ENCODE results near the gene IFNA10. TPM values are rescaled to one million over a fixed set of nuclear protein-coding genes. Genes with fewer than 3 reads are reported as not detected.
A peak's percentile ranks its signal among the peaks of the same experiment; 100 is the strongest.
"Not testable (repeated sequence)": the region's sequence is repeated elsewhere in the genome, so short reads cannot be mapped to it uniquely, and the experiment has no call there.

IFNA10 gene
- total RNA-seq (2021) = not detected in 2 replicates
- not detected for Bru-seq, nascent RNA
- not detected for BruChase-seq, experiment 1, labeled RNA remaining after a 2-hour chase
- BruChase-seq, experiment 2, labeled RNA remaining after a 6-hour chase = not detected
- long read RNA-seq = 0 reads

DNA sequence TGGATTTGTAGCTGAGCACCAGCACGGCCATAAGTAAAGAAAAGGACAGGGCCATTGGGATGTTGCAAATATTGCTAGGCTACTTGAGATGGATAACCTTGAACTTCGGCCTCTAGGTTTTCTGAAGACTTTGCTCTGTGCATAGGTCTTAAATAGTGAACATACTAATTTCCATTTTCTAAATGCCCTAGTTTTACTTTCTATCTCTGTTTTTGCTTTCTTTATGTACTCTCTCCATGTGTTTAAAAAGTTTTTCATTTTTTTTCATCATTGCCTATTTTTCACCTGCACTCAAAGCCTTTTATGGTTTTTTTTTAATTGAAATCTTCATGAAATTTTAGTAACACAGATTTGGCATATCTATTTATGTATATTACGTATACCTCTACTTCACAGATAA is at the start of gene IFNA10:
Gene IFNA10 (minus strand): TSS at position 101 of the 400 bp plus-strand sequence. CDS start 46 bp downstream, at position 55.
- BruUV-seq (replicated peaks); CTCF ChIA-PET; H3K36me3 ChIP-seq (ENCODE audit: insufficient read depth, low read length, poor library complexity, severe bottlenecking); intact Hi-C loops (cut with micrococcal nuclease; ENCODE audit: unreplicated experiment); H3K27ac ChIP-seq (ENCODE audit: low read depth, low read length, poor library complexity, severe bottlenecking); POLR2A ChIA-PET (ENCODE audit: low non-redundant PET); H3K4me3 ChIP-seq (ENCODE audit: low read depth, low read length, poor library complexity, severe bottlenecking); H3K4me1 ChIP-seq (ENCODE audit: insufficient read depth, low read length, poor library complexity, severe bottlenecking); DNase-seq (ENCODE audit: low spot score); H3K27me3 ChIP-seq (replicated peaks; ENCODE audit: insufficient read depth, low read depth, low read length, poor library complexity); H3K9me3 ChIP-seq (ENCODE audit: low read depth, low read length, poor library complexity, severe bottlenecking): not testable (repeated sequence)

DNA sequence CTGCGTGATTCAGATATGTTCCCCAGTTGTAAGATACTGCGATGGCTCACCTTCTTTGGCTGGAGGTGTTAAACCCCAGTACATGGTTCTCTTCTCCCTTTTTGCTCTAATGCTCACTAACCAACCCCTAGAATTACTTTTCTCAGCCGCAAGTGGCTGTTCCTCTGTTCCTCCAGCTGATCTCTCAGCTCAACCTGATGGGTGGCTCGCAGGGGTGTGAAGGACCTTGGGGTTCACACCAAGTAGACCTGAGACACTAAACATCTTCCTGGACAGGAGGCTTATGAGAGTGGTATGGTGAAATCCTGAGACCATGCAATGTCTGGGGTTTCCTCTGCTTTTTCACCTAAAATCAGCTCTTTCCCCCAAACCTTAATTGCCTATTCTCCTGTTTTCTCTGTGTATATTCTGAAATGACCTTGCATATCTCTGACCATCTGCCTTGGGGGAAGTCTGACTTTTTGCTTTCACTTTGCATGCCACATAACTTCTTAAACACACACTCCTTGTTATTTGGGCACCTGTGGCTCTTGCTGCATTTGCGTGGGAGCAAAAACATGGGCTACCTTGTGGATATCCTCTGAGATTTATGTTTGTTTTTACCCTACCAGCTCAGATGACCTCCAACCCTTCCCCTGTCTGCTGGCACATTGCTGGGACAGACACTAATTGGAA is 48.7 kb upstream of the IFNA10 start:
- no peaks in the 10 kb centered on the region for H3K36me3 ChIP-seq (ENCODE audit: insufficient read depth, low read length, poor library complexity, severe bottlenecking)
- no peak overlapping the region for H3K27ac ChIP-seq (ENCODE audit: low read depth, low read length, poor library complexity, severe bottlenecking)
- intact Hi-C loops (cut with micrococcal nuclease; ENCODE audit: unreplicated experiment) = no loop called here
- peaks cover 13% of the 10 kb centered on the region for H3K27me3 ChIP-seq (replicated peaks; ENCODE audit: insufficient read depth, low read depth, low read length, poor library complexity)
- ChIA-PET POLR2A (ENCODE audit: low non-redundant PET) (no interaction called here), CTCF (no interaction called here)
- no peak for DNase-seq (ENCODE audit: low spot score)
- H3K4me1 ChIP-seq (ENCODE audit: insufficient read depth, low read length, poor library complexity, severe bottlenecking) = no peaks in the 10 kb centered on the region
- no peak overlapping the region for H3K4me3 ChIP-seq (ENCODE audit: low read depth, low read length, poor library complexity, severe bottlenecking)
- TF ChIP-seq, protein P1, sequence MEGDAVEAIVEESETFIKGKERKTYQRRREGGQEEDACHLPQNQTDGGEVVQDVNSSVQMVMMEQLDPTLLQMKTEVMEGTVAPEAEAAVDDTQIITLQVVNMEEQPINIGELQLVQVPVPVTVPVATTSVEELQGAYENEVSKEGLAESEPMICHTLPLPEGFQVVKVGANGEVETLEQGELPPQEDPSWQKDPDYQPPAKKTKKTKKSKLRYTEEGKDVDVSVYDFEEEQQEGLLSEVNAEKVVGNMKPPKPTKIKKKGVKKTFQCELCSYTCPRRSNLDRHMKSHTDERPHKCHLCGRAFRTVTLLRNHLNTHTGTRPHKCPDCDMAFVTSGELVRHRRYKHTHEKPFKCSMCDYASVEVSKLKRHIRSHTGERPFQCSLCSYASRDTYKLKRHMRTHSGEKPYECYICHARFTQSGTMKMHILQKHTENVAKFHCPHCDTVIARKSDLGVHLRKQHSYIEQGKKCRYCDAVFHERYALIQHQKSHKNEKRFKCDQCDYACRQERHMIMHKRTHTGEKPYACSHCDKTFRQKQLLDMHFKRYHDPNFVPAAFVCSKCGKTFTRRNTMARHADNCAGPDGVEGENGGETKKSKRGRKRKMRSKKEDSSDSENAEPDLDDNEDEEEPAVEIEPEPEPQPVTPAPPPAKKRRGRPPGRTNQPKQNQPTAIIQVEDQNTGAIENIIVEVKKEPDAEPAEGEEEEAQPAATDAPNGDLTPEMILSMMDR (conservative IDR thresholded peaks at IDR 0.05; ENCODE audit: low read depth, low read length) = no peak
- no peak for TF ChIP-seq EZH2 (IDR thresholded peaks at IDR 0.05; ENCODE audit: borderline replicate concordance, low read depth, low read length, poor library complexity, severe bottlenecking)
- no peaks in the 10 kb centered on the region for H3K9me3 ChIP-seq (ENCODE audit: low read depth, low read length, poor library complexity, severe bottlenecking)
- BruUV-seq (replicated peaks) = no TSS peak

DNA sequence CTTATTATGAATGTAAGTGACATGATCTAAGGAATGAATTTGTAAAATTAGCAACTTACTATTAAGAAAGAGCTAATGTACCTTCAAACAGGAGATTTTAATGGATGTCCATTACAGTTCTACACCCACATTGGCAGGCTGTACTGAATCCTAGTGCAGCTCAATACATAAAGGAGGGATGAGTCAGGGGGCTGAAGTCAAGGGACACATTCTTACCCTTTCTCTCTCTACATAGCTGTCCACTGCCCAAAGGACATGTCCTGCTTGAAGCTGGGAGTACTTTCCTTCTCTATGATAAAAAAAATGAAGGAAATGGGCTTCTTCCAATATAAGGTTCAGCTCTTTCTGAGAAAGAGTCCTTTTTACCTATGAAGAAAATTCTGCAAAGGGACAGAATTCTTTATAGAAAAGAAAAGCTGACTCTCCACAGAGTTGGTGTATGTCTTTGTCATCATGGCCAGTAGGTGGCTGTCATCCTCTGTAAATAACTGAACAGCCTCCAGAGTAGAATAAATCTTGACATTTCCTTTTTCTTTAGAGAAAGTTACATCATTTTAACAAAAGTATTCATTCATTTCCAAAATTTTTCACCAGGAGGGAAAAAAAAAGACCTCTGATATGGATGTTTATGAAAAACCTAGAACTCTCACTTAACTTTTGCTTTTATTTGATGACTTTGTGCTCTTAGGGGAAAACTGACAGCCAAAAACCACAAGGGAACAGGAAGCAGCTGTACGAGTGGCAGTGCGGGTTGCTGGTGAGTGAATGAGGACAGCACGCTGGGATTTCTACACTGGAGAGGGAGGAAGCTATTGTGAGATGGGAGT is 46.0 kb upstream of the IFNA10 start:
- BruUV-seq (replicated peaks) = no TSS peak
- H3K4me3 ChIP-seq (ENCODE audit: low read depth, low read length, poor library complexity, severe bottlenecking) = no peak overlapping the region
- TF ChIP-seq, protein P1 (conservative IDR thresholded peaks at IDR 0.05; ENCODE audit: low read depth, low read length) = peak; percentile 51
- TF ChIP-seq EZH2 (IDR thresholded peaks at IDR 0.05; ENCODE audit: borderline replicate concordance, low read depth, low read length, poor library complexity, severe bottlenecking) = no peak
- no peaks in the 10 kb centered on the region for H3K36me3 ChIP-seq (ENCODE audit: insufficient read depth, low read length, poor library complexity, severe bottlenecking)
- no peaks in the 10 kb centered on the region for H3K9me3 ChIP-seq (ENCODE audit: low read depth, low read length, poor library complexity, severe bottlenecking)
- peaks cover 21% of the 10 kb centered on the region for H3K27me3 ChIP-seq (replicated peaks; ENCODE audit: insufficient read depth, low read depth, low read length, poor library complexity)
- ChIA-PET CTCF (interaction anchor here (0.7 kb wide), 1 partner anchor 213 kb away, joined by 4 read pairs; no protein-coding TSS in a partner anchor), POLR2A (ENCODE audit: low non-redundant PET) (no interaction called here)
- H3K27ac ChIP-seq (ENCODE audit: low read depth, low read length, poor library complexity, severe bottlenecking) = no peak overlapping the region
- intact Hi-C loops (cut with micrococcal nuclease; ENCODE audit: unreplicated experiment) = no loop called here
- H3K4me1 ChIP-seq (ENCODE audit: insufficient read depth, low read length, poor library complexity, severe bottlenecking) = no peaks in the 10 kb centered on the region
- peak; percentile 46 for DNase-seq (ENCODE audit: low spot score)

Measured in A673 (cell line).